ENCODE results near the gene TRMU. TPM values are rescaled to one million over a fixed set of nuclear protein-coding genes. Genes with fewer than 3 reads are reported as not detected.
"Not testable (repeated sequence)": the region's sequence is repeated elsewhere in the genome, so short reads cannot be mapped to it uniquely, and the experiment has no call there.

TRMU gene
- total RNA-seq, 1 donor from 2014 or later = 70.1 TPM

GRCh38 chr22:46394622-46395021, 59.1 kb downstream of the TRMU start:
- peaks cover 3% of the 10 kb centered on the region for H3K4me1 Mint-ChIP-seq
- H3K27me3 Mint-ChIP-seq (ENCODE audit: insufficient read depth, low read depth) = peaks cover 4% of the 10 kb centered on the region
- no peaks in the 10 kb centered on the region for H3K4me1 ChIP-seq
- H3K27ac Mint-ChIP-seq = no peak overlapping the region
- H3K9me3 ChIP-seq (ENCODE audit: low read depth) = no peaks in the 10 kb centered on the region
- TF ChIP-seq, protein P1, sequence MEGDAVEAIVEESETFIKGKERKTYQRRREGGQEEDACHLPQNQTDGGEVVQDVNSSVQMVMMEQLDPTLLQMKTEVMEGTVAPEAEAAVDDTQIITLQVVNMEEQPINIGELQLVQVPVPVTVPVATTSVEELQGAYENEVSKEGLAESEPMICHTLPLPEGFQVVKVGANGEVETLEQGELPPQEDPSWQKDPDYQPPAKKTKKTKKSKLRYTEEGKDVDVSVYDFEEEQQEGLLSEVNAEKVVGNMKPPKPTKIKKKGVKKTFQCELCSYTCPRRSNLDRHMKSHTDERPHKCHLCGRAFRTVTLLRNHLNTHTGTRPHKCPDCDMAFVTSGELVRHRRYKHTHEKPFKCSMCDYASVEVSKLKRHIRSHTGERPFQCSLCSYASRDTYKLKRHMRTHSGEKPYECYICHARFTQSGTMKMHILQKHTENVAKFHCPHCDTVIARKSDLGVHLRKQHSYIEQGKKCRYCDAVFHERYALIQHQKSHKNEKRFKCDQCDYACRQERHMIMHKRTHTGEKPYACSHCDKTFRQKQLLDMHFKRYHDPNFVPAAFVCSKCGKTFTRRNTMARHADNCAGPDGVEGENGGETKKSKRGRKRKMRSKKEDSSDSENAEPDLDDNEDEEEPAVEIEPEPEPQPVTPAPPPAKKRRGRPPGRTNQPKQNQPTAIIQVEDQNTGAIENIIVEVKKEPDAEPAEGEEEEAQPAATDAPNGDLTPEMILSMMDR (IDR thresholded peaks at IDR 0.05) = no peak
- no peak for TF ChIP-seq EZH2phosphoT487 (IDR thresholded peaks at IDR 0.05)
- no peak overlapping the region for H3K27ac ChIP-seq
- H3K9ac ChIP-seq = no peak overlapping the region
- no peaks in the 10 kb centered on the region for H4K20me1 ChIP-seq (ENCODE audit: low read depth)
- H3K27me3 ChIP-seq = no peaks in the 10 kb centered on the region
- H3K79me2 ChIP-seq (ENCODE audit: low read depth) = no peaks in the 10 kb centered on the region
- DNase-seq (ENCODE audit: low spot score) = no peak
- H2AFZ ChIP-seq (replicated peaks) = no peak overlapping the region
- H3K4me3 Mint-ChIP-seq = no peak overlapping the region
- H3K4me3 ChIP-seq = no peak overlapping the region
- no peaks in the 10 kb centered on the region for H3K9me3 Mint-ChIP-seq
- no peaks in the 10 kb centered on the region for H3F3A ChIP-seq (ENCODE audit: low read depth)
- peaks cover 10% of the 10 kb centered on the region for H3K36me3 Mint-ChIP-seq
- no peaks in the 10 kb centered on the region for H3K36me3 ChIP-seq
- no peak overlapping the region for H3K4me2 ChIP-seq

DNA sequence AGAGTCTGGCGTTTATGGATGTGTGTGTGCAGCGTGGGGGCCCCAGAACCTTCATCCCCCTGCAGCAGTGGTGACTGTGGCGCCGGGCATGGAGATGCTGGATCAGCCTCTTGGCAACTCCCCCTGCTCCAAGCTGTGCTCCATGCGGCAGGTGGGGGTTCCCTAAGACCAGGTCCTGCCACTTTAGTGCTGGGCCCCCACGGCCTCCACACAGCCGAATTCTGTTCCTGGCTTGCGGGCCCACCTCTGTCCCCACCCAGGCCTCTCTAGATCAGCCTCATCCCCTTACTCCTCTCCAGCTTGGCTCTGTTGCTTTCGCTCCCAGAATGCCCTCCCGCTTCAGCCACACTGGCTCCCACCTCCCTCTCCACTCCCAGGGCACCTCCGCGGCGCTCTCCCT, 59.6 kb downstream of the TRMU start:
- H4K20me1 ChIP-seq (ENCODE audit: low read depth) = no peaks in the 10 kb centered on the region
- peaks cover 3% of the 10 kb centered on the region for H3K4me1 Mint-ChIP-seq
- H3K36me3 Mint-ChIP-seq = peaks cover 10% of the 10 kb centered on the region
- TF ChIP-seq EZH2 (IDR thresholded peaks at IDR 0.05) = no peak
- TF ChIP-seq, protein P1 (IDR thresholded peaks at IDR 0.05) = no peak
- no peak for TF ChIP-seq EZH2phosphoT487 (IDR thresholded peaks at IDR 0.05)
- H3K9me3 ChIP-seq (ENCODE audit: low read depth) = no peaks in the 10 kb centered on the region
- H3K4me3 Mint-ChIP-seq = no peak overlapping the region
- no peak overlapping the region for H2AFZ ChIP-seq (replicated peaks)
- H3K27ac Mint-ChIP-seq = no peak overlapping the region
- no peaks in the 10 kb centered on the region for H3K4me1 ChIP-seq
- no peak overlapping the region for H3K27ac ChIP-seq
- H3K27me3 ChIP-seq = no peaks in the 10 kb centered on the region
- DNase-seq (ENCODE audit: low spot score) = no peak
- no peaks in the 10 kb centered on the region for H3K9me3 Mint-ChIP-seq
- no peaks in the 10 kb centered on the region for H3K79me2 ChIP-seq (ENCODE audit: low read depth)
- no peaks in the 10 kb centered on the region for H3F3A ChIP-seq (ENCODE audit: low read depth)
- H3K4me3 ChIP-seq = no peak overlapping the region
- peaks cover 2% of the 10 kb centered on the region for H3K27me3 Mint-ChIP-seq (ENCODE audit: insufficient read depth, low read depth)
- H3K4me2 ChIP-seq = no peak overlapping the region
- no peak overlapping the region for H3K9ac ChIP-seq
- no peaks in the 10 kb centered on the region for H3K36me3 ChIP-seq

DNA sequence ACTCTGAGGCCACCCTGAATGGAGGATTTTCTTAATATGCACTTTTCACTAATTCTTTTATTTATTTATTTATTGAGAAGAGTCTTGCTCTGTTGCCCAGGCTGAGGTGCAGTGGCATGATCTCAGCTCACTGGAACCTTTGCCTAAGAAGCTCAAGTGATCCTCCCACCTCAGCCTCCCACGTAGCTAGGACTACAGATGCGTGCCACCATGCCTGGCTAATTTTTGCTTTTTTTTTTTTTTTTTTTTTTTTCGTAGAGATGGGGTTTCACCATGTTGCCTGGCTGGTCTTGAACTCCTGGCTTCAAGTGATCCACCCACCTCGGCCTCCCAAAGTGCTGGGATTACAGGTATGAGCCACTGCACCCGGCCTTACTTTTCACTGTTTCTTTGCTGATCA, 61.5 kb downstream of the TRMU start:
- H4K20me1 ChIP-seq (ENCODE audit: low read depth); H3K4me1 Mint-ChIP-seq; H3K4me1 ChIP-seq; H3K27me3 Mint-ChIP-seq (ENCODE audit: insufficient read depth, low read depth); H3K4me2 ChIP-seq; H3K27me3 ChIP-seq; H3K9me3 ChIP-seq (ENCODE audit: low read depth); H3K27ac Mint-ChIP-seq; H3K4me3 Mint-ChIP-seq; H2AFZ ChIP-seq (replicated peaks); H3F3A ChIP-seq (ENCODE audit: low read depth); H3K79me2 ChIP-seq (ENCODE audit: low read depth); DNase-seq (ENCODE audit: low spot score); H3K27ac ChIP-seq; H3K36me3 ChIP-seq; H3K4me3 ChIP-seq; H3K9ac ChIP-seq; H3K9me3 Mint-ChIP-seq: not testable (repeated sequence)
- H3K36me3 Mint-ChIP-seq = peaks cover 12% of the 10 kb centered on the region

DNA sequence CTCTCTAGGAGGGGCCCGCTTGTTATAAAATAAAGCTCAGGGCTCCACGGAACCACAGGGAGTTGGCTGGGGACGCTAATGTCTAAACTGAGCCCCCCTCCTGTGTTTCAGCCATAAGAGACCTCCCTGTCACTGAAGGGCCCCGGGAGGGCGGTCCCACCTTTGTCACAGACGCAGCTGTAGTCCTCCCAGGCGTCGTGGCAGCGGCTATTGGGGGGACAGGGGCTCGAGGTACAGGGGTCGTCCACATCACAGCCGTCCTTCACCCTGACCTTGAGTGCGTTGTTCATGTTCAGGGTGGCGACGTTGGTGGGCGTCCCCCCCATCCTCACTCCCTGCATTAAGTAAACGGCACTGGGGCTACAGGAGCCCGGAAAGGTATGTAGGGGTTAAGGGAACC, 62.0 kb downstream of the TRMU start:
- no peak overlapping the region for H3K9ac ChIP-seq
- no peaks in the 10 kb centered on the region for H3K9me3 ChIP-seq (ENCODE audit: low read depth)
- Mint-ChIP-seq H3K36me3 (peaks cover 8% of the 10 kb centered on the region), H3K27ac (no peak overlapping the region), H3K4me3 (no peak overlapping the region), H3K4me1 (no peaks in the 10 kb centered on the region), H3K9me3 (no peaks in the 10 kb centered on the region), H3K27me3 (ENCODE audit: insufficient read depth, low read depth) (peaks cover 2% of the 10 kb centered on the region)
- no peaks in the 10 kb centered on the region for H3K79me2 ChIP-seq (ENCODE audit: low read depth)
- no peaks in the 10 kb centered on the region for H4K20me1 ChIP-seq (ENCODE audit: low read depth)
- H3K4me2 ChIP-seq = no peak overlapping the region
- no peak overlapping the region for H3K27ac ChIP-seq
- no peaks in the 10 kb centered on the region for H3F3A ChIP-seq (ENCODE audit: low read depth)
- TF ChIP-seq EZH2 (IDR thresholded peaks at IDR 0.05) = no peak
- TF ChIP-seq, protein P1 (IDR thresholded peaks at IDR 0.05) = no peak
- TF ChIP-seq EZH2phosphoT487 (IDR thresholded peaks at IDR 0.05) = no peak
- H3K27me3 ChIP-seq = no peaks in the 10 kb centered on the region
- H2AFZ ChIP-seq (replicated peaks) = no peak overlapping the region
- H3K36me3 ChIP-seq = no peaks in the 10 kb centered on the region
- no peak for DNase-seq (ENCODE audit: low spot score)
- no peak overlapping the region for H3K4me3 ChIP-seq
- H3K4me1 ChIP-seq = no peaks in the 10 kb centered on the region

Measured in neural progenitor cell (in vitro differentiated cells).